SK-N-SH (cell line): Measurements from ENCODE around the gene VDAC1.

Experiments used
- CTCF ChIP-seq: fragments of 200-600 bp; sonication (generic); IDR thresholded peaks from 2 replicates; pipeline ENCODE4 v1.6.1; 2017; ENCODE audit warnings: antibody characterized with exemption, mild to moderate bottlenecking, moderate library complexity
- EZH2phosphoT487 ChIP-seq: fragments of 200-600 bp; sonication (generic); IDR thresholded peaks from 2 replicates; pipeline ENCODE4 v1.6.1; 2017; ENCODE audit warnings: low read depth, mixed run types, mild to moderate bottlenecking, antibody characterized with exemption, moderate library complexity, borderline replicate concordance
- GABPA ChIP-seq: IDR thresholded peaks from 2 replicates; pipeline ENCODE4 v1.4.0; 2012; ENCODE audit warnings: low read depth, mild to moderate bottlenecking
- JUND ChIP-seq: IDR thresholded peaks from 2 replicates; pipeline ENCODE4 v1.4.0; 2012
- NFIC ChIP-seq: IDR thresholded peaks from 2 replicates; pipeline ENCODE4 v1.4.0; 2012; ENCODE audit warnings: borderline replicate concordance
- TAF1 ChIP-seq: IDR thresholded peaks from 2 replicates; pipeline ENCODE4 v1.6.1; 2012; ENCODE audit warnings: low read depth, mild to moderate bottlenecking, low read length, moderate library complexity, borderline replicate concordance

GRCh38 chr5:133980652-133981051, 24.1 kb downstream of the VDAC1 start:
- TF ChIP-seq CTCF (no peak), JUND (no peak), EZH2phosphoT487 (no peak), TAF1 (no peak), GABPA (no peak), NFIC (no peak)
